ENCODE data around the gene C5. TPM values are rescaled to one million over a fixed set of nuclear protein-coding genes. Genes with fewer than 3 reads are reported as not detected.

Gene C5
- total RNA-seq, 1 experiment from 2014 or later = 5.6 TPM

- peak; percentile 99 for DNase-seq (ENCODE audit: low read depth)
Measured at GRCh38 chr9:120925535-120926396, 124.3 kb downstream of the C5 start.

DNA sequence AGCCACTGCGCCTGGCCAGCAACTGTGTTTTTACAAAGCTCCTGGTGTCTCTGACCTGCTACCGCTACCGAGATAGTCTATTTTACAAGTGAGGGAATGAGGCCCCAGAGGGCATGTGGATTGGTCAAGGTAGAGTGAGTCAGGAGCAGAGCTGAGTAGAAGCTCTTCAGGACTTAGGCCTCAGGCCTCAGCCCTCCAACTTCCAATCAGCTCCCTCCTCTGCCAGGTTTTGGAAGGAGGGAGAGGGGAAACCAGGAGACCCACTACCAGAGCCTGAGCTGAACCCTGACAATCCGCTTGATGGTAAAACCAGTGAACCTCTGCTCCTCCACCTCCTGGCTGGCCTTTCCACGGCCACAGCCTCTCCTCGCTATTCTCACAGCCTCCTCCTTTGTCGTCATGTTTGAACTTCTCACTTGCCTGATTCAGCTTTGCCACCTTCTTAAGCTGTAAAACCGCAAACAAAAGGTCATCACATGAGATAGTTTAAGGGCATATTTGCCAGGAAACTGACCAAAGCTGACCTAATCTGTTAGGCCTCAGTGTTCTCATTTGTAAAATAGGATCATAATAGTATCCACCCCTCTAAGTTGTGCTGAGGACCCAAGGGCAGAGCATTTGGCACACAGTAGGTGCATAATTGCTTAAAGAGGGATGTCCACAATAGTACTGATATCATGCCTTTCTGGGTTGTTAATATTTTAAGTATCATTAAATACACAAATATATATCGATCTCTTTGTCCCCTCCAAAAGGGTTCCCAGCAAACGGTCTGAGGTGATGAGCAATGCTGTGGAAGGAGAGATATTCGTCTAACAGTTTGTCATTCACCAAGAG lies 125.2 kb downstream of the C5 start:
- DNase-seq (ENCODE audit: low read depth) = peak; percentile 92

DNA sequence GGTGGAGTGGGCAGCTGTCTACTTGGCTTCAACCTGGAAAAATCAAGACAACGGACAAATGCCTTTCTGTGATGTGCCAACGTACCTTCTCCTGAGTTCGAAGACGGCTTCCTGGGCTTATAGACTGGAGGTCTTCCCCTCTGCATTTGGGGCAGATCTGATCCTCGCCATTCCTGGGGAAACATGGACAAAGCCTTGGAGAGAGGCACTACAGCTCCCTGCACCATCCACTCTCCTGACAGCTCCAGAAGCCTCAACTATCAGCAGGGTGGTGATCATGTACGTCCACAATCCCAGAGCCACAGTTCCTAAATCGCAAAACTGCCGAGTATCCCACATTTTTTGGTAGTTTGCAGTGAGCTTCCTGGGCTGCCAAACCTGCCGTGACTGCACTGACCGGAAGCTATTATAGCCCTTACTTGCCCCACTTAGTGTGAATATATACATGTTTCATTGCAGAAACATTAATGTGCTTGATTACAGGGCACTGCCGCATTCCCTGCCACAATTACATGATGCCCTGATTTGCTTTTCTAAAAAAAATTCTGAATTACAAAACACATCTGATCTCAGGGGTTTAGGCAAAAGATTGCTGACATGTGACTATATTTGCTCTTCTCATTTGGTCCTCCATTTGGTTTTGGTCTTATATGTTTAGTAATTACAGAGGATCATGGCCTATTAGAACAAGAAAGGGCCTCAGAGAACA lies 126.3 kb downstream of the C5 start:
- no peak for DNase-seq (ENCODE audit: low read depth)

GRCh38 chr9:120922404-120923195 lies 127.5 kb downstream of the C5 start:
- DNase-seq (ENCODE audit: low read depth) = no peak

DNA sequence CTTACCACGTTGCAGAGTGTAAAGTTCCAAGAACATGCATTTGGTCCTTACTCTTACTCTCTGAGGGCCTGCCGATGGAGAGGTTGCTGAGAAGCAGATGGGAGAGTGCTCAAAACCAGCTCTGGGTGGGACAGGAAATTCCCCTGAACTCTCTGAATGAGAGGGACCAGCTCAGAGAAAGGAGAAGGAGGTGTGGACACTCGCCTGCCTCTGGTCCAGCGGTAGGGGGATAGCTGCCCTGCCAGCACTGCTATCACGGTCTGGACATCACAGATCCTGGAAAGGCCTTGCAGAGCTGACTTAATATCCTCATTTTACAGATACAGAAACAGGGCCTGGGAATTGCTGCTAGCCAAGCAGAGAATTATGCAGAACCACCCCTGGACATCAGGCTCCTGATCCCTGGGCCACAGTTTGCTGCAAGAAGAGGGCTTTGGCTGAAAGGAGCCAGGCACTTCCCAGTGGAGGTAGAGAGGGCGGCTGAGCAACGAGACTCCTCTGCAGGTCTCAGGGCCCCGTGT lies 128.4 kb downstream of the C5 start:
- no peak for DNase-seq (ENCODE audit: low read depth)

DNA sequence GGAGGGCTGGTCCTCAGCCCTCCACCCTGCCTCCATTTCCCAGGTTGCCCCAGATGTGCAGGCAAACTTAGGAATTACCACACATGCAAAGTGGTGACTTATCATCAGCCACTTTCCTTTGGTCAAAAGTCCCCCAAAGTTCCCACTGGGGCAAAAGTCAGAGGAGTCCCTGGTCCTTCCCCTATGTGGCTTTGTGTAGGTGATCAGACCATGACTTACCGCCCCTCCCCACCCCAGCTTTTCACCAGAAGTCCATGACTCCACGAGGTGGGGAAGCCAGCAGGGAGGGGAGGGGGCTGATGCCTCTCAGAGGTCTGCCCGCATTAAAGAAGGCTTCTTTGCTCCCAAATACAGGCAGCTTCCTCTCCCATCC lies 129.3 kb downstream of the C5 start:
- DNase-seq (ENCODE audit: low read depth) = no peak

GRCh38 chr9:120919843-120920805 lies 130.0 kb downstream of the C5 start:
- no peak for DNase-seq (ENCODE audit: low read depth)

DNA sequence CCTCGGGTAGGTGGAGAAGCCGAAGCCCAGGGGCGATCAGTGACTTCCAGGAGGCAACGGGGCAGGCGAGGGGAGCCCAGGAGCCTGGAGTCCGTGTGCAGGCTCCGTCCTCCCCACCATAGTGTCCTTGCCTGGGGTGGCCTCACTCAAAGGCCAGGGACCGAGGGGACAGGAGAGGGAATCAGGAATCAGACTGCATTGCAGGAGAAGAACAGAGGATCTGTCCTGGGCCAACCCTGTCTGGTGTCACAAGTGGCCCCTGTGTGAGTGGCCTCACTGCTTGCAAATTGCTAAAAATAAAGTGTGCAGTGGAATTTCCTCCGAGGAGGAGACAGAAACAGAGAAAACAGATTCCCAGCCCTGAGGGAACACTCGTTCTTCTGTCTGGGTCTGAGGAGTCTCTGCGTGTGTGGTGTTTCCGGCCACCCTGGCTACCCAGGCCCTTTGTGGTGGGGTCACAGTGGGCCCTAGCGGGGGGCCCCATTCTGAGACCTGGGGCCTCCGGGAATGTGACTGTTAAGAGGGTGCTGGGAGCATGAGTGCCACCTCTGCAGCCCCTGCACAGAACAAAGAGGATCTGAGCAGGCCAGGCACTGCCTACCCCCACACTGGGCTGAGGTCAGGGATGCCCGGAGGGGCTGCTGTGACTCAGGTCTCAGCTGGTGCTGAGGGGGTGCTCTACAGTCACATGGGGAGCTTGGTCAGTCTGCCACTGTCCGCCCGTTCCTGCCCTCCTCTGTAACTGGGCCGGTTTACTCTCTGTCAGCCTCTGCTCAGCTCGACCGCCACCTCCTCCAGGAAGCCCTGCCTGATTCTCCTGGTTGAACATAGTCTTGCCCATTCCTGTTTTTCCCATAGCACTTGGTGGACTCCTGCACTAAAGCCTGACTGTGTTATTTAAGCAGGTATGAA lies 130.9 kb downstream of the C5 start:
- DNase-seq (ENCODE audit: low read depth) = peak; percentile 74

- no peak for DNase-seq (ENCODE audit: low read depth)
Measured at GRCh38 chr9:120917929-120918762, 131.9 kb downstream of the C5 start.

- no peak for DNase-seq (ENCODE audit: low read depth)
Measured at GRCh38 chr9:120916991-120917880, 132.8 kb downstream of the C5 start.

- no peak for DNase-seq (ENCODE audit: low read depth)
Measured at GRCh38 chr9:120916588-120916987, 133.5 kb downstream of the C5 start.

DNA sequence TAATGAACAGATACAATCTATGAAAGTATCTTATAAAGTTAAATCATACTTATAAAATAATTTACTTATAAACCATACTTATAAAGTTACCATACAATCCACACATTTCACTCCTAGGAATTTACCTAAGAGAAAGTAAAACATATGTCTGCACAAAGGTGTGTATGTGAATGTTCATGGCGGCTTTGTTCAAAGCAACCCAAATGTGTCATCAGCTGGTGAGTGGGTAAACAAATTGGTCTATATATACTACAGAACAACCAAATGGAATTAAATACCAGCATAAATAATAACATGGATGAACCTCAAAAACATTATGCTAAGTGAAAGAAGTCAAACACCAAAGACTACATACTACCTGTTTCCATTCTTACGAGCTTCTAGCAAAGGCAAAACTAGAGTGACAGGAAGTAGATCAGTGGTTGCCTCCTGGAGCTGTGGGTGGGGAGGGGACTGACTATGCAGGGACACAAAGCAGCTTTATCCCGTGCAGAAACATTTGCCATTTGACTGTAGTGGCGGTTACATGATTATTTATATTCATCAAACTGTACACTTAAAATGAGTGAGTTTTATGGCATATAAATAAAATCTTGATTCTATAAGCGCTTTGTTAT lies 134.1 kb downstream of the C5 start:
- DNase-seq (ENCODE audit: low read depth) = no peak

DNA sequence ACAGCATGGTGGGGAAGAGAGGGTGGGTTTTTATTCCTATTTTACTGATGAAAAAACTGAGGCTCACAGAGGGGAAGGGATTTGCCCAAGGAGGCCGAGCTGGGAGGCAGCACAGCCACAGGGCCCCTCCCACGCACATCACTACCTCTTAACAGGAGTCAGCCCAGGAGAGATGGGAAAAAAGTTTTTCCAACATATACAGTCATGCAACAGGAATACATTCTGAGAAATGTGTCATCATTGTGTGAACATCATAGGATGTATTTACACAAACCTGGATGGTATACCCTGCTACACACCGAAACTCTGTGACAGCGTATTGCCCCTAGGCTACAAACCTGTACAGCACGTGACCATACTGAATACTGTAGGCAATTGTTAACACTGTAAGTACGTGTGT lies 135.1 kb downstream of the C5 start:
- peak; percentile 29 for DNase-seq (ENCODE audit: low read depth)

DNA sequence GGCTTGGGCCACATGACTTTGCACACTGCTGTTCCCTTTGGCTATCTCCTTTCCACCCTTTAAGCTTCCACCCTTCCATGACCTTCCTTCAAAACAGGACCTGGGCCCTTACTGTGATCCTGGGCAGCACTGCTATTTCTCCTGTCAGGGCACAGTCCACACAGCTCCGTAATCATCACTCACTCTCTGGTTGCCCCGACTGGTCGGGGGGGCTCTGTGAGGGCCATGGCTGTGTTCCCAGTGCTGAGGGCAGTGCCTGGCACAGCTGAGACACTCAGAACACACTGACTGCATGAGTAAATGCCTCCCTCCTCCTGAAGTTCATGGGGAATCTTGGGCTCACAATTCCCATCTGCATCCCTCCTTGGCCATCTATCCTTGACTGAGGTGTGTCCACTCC lies 135.7 kb downstream of the C5 start:
- no peak for DNase-seq (ENCODE audit: low read depth)

DNA sequence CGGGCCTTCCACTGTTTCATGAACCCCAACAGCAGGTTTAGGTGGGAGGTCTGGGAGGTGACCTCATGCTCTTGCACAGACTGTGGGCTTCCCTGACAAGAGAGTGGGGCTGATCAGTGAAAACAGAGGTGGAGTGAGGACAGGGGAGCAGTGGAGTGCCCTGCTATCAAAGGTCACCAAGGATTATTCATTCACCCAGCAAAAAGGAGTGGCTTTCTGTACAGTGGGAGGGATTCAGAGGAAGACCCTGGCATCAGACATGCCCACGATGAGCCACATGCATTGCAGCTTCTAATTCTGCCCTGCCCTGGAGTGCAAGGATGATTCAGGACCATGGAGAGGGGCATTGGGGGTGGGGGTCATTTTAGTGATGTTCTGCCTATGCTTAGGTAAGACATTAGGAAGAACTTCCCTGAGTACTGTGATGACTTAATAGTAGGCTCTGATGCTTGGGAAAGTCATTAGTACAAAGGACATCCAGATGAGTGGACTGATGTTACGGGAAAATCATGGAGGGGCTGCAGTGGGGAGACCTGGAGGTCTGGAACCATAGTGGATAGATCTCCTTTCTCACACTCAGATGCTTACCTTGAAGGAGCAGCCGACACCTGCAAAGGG lies 136.3 kb downstream of the C5 start:
- DNase-seq (ENCODE audit: low read depth) = no peak
